Activated gamma-delta T cell treated with anti-CD3 and anti-CD28 coated beads, Interleukin-2, amount 50 U/mL, for 16 hours (primary cell): ENCODE measurements around the gene RNF150.
"Not testable (repeated sequence)": the region's sequence is repeated elsewhere in the genome, so short reads cannot be mapped to it uniquely, and the experiment has no call there.

Source experiments
- DNase-seq: peaks from one replicate; pipeline ENCODE4 v3.0.0-alpha.2; 2020; ENCODE audit warnings: low read depth

The RNF150 gene

DNA sequence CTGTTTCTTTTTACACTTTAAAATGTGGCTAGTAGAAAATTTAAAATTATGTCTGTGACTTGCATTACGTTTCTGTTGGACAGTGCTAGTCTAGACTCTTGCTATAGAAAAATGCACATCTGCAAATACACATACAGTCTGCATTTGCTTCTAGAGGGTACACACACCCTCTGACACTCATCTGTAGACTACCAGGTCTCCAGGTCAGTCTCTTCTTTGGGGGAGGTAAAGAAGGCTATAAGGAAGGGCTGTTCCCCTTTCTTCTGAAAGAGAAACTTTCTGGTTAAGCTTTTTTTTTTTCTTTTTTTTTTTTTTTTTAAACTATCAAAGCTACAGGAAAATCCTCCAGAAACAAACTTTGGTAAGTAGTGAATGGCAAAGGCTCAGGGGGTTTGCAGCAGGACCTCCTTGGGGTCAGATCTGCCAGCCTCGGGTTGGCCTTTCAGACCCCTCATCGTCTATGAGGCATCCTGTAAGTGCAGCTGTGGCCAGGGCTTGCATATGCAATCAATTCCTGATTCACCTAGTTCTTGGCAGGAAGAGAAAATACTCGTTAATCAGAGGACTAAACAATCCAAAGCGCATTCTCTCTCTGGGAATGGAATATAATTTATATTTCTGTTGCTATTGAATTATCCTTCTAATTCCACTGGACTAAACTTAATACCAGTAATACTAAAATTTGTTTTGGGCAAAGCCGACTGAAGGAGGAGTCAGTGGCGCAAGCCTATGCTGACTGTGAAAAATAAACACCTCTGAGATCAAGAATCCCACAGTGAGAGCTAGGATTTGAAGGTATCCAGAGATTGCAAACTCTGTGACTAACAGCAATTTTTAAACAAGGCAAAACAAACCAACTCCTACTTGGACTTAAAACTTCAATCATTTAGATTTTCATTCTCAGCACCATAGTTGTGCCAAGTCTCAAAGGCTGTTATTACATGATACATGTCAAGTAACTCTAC, 267.7 kb downstream of the RNF150 start:
- no peak for DNase-seq

DNA sequence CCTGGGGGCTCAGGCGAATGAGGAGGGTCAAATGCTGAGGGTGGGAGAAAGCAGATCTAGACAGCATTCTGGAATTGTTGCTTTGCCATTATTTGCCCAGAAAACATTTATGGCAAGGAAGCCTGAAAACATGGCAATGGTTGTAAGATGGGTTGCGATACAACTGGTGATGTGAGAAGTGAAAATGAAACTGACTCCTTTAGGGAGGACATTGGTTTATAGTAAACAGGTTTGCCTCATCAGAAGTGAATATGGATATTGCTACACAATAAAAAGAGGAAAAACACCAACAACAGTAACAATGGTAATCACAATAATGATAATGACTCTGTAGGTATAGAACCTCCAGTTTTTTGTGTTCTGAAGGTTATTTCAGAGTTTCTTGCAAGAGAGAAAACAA, 270.1 kb downstream of the RNF150 start:
- DNase-seq: no peak

DNA sequence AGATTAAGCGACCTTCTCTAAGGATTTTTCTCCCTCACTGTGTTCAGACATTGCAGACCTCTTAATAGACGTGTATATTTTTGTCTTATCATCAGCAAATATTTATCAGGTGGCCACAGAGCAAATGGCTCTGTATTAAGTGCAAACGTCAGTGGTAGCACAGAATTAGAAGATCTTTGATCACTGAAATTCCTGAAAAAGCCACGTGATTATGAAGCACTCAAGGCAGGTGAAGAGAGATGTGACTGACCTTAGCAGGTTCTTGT, 271.2 kb downstream of the RNF150 start:
- DNase-seq: no peak

DNA sequence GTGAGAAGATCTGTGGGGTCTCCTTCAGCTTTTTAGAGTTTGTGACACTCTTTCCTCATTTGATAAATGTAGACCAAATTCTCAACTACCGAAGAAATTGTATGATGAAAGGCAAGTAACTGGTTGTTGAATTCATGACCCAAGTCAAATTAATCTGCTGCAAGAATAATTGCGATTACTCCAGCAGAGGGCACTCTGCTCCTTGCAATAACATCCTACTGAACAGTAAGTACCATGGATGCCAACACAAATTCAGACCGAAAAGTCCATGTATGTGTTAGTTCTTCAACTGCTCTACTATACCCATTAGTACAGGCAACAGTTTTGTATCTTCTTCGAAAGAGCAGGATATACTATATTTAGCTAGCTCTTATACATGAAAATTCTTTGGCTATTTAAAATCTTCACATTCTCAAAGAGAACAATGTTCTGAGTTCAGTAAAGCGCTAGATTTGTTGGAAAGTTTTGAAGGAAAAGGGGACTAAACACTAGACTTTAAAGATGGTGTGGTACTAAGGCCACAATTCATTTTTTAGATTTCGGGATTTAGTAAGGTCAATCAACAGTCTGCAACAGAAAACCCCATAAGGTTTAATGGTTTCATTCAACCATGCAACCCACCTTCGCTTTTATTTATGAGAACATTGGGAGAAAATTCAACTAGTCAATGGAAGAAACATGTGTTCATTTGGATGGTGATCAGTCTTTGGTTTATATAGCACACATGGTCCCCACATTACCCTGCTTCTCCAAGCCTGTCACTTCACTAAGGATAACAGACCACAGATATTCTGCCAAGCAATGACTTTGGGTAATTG, 271.7 kb downstream of the RNF150 start:
- DNase-seq: peak; percentile 7

DNA sequence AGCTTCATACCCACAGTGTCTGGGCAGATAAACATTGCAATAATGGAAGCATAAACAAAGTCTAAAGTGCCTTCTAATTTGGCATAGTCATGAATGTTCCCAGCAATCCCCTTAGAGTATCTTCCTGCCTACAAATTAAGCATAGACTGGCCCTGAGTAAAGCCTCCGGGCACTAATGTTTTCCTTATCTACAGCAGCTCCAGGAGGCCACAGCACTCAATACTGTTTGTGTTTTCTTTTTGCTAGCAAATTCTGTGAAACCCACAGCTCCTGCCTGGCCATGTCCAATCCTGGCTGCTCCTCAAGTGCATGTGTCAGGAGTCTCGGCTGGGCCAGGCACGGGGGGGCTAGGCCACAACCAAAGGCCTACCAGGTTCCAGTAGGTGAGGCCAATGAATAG, 274.4 kb downstream of the RNF150 start:
- DNase-seq: no peak

DNA sequence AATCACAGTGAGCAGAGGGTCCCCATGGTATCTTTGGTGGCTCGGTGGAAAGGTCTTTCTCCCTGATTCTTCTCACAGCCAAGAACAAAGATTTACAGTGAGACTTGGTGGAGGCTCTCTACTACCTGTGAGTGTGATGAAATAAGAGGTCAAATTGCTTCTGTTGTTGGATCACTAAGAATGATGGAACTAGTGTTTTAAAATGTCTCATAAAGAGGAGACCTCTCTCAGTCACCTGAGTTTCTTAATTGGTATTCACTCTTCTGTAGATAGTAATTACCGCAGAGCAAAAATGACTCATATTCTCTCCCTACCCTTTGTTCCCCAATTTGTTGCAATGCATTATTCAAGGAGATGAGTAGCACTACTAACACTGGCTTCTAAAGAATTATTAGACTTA, 276.2 kb downstream of the RNF150 start:
- no peak for DNase-seq

DNA sequence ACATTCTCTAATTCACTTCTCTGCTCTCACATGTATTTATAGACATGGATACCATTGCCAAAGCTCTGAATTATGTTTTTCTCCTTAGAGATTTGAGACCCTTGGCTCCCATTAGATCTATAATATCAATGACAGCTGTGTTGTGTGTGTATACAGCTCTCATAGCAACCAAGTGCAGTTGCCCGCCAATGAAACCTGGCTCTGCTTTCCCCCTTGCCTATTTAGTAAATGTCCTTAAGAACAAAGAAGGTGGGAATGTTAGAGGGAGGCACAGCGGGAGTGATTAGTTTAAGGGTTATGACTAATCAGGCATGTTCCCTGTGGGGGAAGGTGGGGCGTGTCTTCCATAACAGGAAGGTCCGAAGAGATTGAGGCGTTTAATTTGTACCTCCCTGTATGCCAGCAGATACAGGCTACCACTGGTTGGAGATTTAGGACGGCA, 276.6 kb downstream of the RNF150 start:
- no peak for DNase-seq

DNA sequence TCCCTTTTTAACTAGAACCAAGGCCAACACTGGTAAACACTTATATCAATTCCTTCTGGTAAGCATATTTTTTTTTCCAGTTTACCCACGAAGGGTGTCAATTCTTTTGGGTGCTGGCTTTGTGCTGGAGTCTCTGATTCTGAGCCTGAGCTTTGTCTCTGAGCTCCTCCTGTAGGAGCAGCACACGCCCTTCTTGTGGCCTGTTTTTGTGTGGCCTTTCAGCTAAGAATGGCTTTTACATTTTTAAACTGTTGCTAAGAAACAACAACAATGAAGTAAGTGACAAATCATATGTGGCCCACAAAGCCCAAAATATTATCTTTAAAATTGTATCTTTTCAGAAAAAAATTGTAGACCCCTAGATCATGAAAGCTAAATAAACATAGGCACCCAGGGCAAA, 279.1 kb downstream of the RNF150 start:
- DNase-seq: no peak

DNA sequence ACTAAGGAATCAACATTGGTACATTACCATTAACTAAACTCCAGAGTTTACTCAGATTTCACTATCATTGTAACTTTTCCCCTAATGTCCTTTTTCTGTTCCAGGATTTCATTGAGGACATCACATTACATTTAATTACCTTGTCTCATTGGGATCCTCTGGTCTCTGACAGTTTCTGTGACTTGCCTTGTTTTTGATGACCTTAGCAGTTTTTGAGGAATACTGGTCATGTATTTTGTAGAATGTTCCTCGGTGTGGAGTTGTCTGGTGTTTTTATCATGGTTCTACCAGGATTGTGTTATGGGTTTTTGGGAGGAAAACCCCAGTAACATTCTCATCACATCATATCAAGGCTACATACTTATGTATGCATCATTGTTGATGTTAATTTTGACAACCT, 281.5 kb downstream of the RNF150 start:
- no peak for DNase-seq

DNA sequence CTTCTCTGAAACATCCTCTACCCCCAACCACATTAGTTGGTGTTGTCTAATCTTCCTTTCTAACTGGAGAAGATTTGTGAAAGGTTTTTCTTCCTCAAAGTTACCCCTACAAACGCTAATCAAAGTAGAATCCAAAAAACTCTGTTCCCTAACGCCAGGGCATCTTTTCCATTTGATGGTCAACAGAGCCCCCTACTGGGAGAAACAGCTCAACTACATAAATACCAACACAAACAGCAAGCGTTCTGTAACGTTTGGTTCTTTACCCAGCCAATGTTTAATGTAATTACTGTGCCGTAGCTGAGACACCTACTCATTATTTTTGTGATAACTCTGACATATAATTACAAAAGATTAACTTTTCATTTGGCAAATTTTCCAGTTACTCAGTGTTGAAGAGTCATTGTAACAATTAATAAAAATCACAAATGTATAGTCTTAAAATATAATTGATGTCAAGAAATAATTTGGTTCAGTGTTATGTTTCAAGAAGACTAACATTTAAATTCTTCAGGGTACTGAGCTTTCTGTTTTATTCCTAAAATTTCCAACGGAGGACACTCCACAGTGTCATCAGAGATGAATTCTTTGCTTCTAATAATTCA, 282.1 kb downstream of the RNF150 start:
- no peak for DNase-seq

DNA sequence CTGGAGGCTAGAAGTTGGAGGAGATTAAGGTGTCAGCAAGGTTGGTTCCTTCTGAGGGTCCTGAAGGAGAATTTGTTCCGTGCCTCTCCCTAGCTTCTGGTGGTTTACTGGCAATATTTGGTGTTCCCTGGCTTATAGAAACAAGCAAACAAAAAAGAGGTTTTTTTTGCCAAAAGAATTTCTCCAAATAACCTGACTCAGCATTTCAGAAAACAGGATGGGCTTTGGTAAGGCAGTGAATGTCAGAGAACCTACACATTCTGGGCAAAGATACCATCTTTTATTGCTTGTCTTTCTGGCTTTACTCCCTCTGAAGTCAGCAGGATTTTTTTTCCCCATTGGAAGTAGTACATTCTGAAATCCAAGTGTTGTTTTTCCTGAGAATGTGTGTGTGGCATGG, 283.7 kb downstream of the RNF150 start:
- no peak for DNase-seq

DNA sequence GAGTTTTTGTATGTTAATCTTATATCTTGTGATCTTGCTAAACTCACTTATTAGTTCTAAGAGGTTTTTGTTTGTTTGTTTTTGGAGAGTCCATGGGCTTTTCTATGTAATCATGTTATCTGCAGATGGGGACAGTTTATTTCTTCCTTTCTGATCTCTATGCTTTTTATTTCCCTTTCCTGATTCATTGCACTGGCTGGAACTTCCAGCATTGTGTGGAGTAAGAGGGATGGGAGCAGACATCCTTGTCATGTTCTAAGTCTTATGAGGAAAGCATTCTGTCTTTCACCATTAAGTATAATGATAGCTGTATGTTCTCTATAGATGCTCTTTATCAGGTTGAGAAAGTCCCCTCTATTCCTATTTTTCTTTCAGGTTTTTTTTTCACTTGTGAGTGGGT, 286.5 kb downstream of the RNF150 start:
- no peak for DNase-seq

DNA sequence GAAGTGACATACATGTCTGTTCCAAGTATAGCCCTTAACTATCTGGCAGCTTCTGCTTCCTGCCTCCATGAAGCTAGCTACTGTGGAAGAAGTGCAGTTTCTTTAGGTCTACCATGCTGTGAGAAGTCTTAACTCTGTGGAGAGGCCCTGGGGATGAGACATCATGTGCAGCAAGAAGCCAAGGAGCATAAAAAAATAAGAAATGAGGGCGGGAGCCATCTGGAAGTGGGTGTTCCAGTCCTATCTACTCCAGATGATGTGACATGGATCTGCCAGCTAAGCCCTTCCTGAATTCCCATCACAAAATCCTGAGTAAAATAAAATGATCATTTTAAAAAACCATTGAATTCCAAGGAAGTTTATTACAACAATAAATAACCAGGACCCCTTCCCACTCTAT, 289.2 kb downstream of the RNF150 start:
- no peak for DNase-seq

DNA sequence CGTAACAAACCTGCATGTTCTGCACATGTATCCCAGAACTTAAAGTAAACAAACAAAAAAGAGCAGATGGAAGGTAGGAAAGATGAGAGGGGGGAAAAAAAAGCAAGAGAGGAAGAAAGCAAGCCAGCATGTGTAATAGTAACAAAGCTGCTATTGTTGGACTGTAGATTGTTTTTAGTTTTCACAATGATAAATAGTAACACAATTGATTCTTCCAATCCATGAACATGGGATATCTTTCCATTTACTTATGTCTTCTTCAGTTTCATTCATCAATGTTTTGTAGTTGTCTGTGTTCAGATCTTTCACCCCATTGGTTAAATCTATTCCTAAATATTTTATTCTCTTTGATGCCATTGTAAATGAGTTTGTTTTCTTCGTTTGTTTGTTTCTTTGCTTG, 292.1 kb downstream of the RNF150 start:
- no peak for DNase-seq

DNA sequence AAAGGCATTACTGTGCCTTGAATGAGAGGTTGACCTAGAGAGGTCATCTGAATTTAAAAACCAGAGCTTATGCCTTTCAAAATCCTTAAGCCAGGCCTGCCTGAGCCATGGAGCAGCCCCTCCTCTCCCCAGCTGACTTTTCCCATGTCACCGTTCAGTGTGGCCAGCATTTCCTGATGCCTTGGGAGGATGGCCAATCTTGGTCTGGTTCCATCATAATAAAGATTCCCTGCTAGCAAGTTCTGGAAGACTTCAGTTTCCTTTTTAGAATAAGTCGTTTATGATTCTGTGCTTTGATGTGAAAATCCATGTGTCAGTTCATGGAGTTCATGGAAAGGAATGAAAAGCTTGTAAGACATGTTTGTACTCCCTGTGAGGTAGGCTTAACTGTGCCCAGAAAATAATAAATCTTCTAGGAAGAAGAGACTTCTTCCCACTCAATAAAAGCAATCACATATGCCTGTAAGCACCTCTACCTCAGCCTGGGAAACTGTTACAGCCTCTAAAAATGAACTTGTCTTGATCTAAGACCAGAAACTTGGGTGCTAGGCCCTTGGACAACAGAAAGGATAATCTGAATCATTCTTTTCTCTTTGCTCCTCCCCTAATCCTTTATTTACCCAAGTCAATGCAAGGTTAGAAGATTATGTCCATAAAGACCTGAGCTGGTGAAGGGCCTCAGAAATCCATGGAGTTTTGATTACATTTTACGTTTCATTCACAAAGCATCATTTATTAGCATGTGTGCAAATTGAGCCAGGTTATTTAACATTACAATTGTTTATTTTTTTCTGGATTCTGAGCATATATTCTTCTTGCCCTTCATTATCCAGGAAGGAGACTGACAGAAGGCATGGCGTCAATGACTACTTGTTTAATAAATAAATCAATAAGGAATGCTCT, 293.1 kb downstream of the RNF150 start:
- DNase-seq: no peak

DNA sequence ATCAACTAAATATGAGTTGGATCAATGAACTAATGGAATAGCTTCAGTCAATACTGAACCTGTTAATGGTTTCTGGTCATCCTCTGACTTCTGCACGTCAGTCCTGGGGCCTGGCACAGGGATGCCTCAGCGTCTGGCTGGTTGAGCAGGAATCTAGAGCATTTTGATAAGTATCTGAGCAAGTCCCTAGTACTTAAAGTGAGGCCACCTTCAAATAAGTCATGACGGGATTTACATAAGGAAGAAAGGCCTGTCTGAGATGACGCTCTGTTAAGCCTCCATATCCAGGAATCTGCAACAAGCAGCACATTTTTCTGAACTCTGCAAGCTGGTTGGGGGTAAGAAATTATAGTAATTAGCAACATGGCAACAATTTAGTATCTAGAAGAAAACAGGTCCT, 293.9 kb downstream of the RNF150 start:
- DNase-seq: no peak

DNA sequence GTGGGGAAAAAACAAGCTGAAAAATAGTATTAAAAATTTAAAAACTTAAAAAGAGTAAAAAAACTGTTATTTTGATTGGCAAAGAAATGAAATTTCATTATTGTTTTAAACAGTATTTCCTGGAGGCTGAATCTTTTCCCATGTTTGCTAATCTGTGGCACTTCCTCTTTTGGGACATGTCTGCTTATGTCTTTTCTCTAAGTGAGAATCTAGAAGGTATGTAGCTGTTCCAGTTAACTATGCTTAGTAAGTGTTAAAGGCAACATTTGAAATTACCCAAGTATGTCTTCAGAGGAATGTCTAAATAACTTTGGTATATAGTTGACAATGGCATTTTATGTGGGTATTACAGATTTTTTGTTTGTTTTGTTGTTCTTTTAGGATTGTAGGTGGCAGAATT, 295.5 kb downstream of the RNF150 start:
- DNase-seq: no peak

DNA sequence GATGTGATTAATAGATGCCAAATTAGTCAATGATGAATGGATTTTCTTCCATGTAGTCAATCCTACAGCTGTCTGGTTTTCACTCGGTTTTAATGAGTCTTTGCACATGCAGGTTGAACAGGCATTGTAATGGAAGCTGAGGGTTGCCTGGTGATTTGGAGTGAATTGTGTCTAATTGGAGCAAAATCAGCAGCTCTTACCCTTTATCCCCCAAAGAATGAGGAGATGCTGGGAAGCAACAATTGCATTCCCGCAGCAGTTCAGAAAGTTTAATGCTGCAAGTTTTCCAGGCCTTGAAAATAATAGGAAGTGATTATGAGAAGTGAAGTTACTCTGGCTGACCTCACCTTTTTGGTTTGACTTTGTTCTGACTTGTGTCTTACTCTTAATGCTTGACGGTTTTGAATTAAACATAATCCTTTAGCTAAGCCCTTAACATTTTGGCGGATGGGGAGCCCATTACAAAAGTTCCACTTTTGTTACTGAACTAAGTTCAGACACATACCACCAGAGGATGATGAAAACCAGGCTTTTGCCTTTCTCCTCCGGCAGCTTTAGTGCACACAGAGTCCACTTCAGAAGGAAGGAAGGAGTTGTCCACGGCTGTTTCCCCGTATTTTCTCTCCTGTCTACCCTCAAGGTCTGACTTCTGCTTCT, 298.3 kb downstream of the RNF150 start:
- no peak for DNase-seq

DNA sequence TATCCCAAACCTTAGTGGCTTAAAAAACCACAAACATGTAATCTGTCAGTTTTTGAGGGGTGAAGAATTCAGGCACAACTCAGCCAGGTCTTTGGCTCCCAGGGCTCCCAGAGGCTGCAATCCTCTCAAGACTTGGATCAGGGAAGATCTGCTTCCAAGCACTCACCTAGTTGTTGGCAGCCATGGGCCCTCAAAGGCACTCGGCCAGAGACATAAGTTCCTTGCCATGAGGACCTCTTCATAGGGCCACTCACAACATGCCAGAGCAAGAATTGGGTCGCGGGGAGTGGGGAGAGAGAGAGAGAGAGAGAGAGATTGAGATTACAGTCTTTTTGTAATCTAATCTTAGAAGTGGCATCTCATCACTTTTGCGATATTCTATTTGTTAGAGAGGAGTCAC, 300.0 kb downstream of the RNF150 start:
- no peak for DNase-seq

DNA sequence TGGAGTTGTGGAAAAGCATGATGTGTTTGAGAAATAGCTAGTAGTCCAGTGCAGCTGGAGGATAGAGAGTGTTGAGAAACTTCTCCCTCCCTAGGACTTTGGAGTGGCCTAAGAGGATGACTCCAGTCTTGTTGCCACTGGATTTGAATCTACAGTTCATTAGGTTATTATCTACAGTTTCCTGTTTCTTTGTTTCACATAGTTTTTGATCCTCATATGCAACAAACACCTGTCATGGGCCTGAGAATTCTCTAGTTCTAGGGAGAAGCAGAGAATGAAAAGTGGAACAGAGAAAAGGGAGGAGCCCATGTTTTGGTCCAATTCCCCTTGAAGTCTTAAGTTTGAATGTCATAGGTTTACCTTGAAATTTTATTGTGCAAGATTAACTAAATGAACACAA, 303.4 kb downstream of the RNF150 start:
- DNase-seq: no peak

DNA sequence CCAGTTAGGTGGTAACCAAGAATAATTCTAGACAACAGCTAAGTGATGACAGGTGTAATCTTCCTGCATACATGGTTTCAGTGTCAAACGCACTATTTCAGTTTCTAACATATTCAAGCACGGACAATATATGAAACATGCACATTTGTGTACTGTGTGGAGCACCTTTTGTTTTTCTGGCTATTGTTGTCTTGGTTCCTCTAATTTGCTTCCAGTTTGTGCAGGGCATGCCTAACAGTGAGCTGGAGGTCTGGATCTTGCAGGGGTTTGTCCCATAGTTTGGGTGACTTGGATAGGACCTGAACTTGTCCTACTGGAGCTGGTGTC, 306.6 kb downstream of the RNF150 start:
- DNase-seq: no peak

DNA sequence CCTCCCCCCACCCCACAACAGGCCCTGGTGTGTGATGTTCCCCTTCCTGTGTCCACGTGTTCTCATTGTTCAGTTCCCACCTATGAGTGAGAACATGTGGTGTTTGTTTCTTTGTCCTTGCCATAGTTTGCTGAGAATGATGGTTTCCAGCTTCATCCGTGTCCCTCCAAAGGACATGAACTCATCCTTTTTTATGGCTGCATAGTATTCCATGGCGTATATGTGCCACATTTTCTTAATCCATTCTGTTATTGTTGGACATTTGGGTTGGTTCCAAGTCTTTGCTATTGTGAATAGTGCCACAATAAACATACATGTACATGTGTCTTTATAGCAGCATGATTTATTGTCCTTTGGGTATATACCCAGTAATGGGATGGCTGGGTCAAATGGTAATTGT, 312.7 kb downstream of the RNF150 start:
- not testable (repeated sequence) for DNase-seq
